H9 (cell line): Measurements from ENCODE around the gene ALG11. TPM values are rescaled to one million over a fixed set of nuclear protein-coding genes. Genes with fewer than 3 reads are reported as not detected.

ENCODE experiments used
- DNase-seq: peaks from one replicate; pipeline ENCODE4 v3.0.0-alpha.2; 2017
- H2AFZ ChIP-seq: one replicate; pipeline ENCODE4 v1.6.1; 2013; ENCODE audit warnings: mild to moderate bottlenecking, low read length, control low read depth, moderate library complexity
- H2AK5ac ChIP-seq: 2 replicates; pipeline ENCODE4 v1.6.1; 2013; ENCODE audit warnings: low read length, control low read depth, mixed read lengths; ENCODE audit not compliant: insufficient read length
- H2BK120ac ChIP-seq: one replicate; pipeline ENCODE4 v1.6.1; 2013; ENCODE audit warnings: low read depth, mild to moderate bottlenecking, low read length, control low read depth, inconsistent platforms; ENCODE audit not compliant: poor library complexity, severe bottlenecking
- H2BK12ac ChIP-seq: 2 replicates; pipeline ENCODE4 v1.6.1; 2013; ENCODE audit warnings: low read length, control low read depth, mixed read lengths, low read depth; ENCODE audit not compliant: insufficient read length
- H2BK15ac ChIP-seq: 2 replicates; pipeline ENCODE4 v1.6.1; 2013; ENCODE audit warnings: low read depth, low read length, control low read depth
- H2BK20ac ChIP-seq: one replicate; pipeline ENCODE4 v1.6.1; 2013; ENCODE audit warnings: low read depth, mild to moderate bottlenecking, low read length, control low read depth, inconsistent platforms; ENCODE audit not compliant: poor library complexity, severe bottlenecking
- H2BK5ac ChIP-seq: 2 replicates; pipeline ENCODE4 v1.6.1; 2013; ENCODE audit warnings: low read length, control low read depth, mixed read lengths; ENCODE audit not compliant: insufficient read length
- H3K14ac ChIP-seq: 2 replicates; pipeline ENCODE4 v1.6.1; 2013; ENCODE audit warnings: low read length, control low read depth; ENCODE audit not compliant: insufficient read depth
- H3K18ac ChIP-seq: 2 replicates; pipeline ENCODE4 v1.6.1; 2013; ENCODE audit warnings: low read depth, mild to moderate bottlenecking, mixed read lengths, low read length, control low read depth; ENCODE audit not compliant: insufficient read length
- H3K23ac ChIP-seq: 2 replicates; pipeline ENCODE4 v1.6.1; 2013; ENCODE audit warnings: low read length, control low read depth, mixed read lengths, low read depth; ENCODE audit not compliant: insufficient read length
- H3K23me2 ChIP-seq: 2 replicates; pipeline ENCODE4 v1.6.1; 2013; ENCODE audit warnings: low read depth, mild to moderate bottlenecking, mixed read lengths, low read length, control low read depth; ENCODE audit not compliant: insufficient read length, poor library complexity, severe bottlenecking
- H3K27ac ChIP-seq: 2 replicates; pipeline ENCODE4 v1.5.1; 2013; ENCODE audit warnings: low read length, control low read depth, mixed read lengths, low read depth; ENCODE audit not compliant: insufficient read length
- H3K27me3 ChIP-seq: 2 replicates; pipeline ENCODE4 v1.6.1; 2013; ENCODE audit warnings: low read length, control low read depth, inconsistent platforms; ENCODE audit not compliant: insufficient read depth
- H3K4ac ChIP-seq: 2 replicates; pipeline ENCODE4 v1.6.1; 2013; ENCODE audit warnings: low read depth, mild to moderate bottlenecking, control low read depth, inconsistent platforms, low read length, moderate library complexity
- H3K4me1 ChIP-seq: 2 replicates; pipeline ENCODE4 v1.6.1; 2013; ENCODE audit warnings: low read length, control low read depth, inconsistent platforms; ENCODE audit not compliant: insufficient read depth
- H3K4me2 ChIP-seq: 2 replicates; pipeline ENCODE4 v1.6.1; 2013; ENCODE audit warnings: low read length, control low read depth, mixed read lengths; ENCODE audit not compliant: insufficient read length, insufficient read depth
- H3K56ac ChIP-seq: 2 replicates; pipeline ENCODE4 v1.6.1; 2013; ENCODE audit warnings: low read depth, mild to moderate bottlenecking, mixed read lengths, low read length, control low read depth; ENCODE audit not compliant: insufficient read length
- H3K79me1 ChIP-seq: 2 replicates; pipeline ENCODE4 v1.6.1; 2013; ENCODE audit warnings: low read depth, mild to moderate bottlenecking, moderate library complexity, low read length, control low read depth, inconsistent platforms; ENCODE audit not compliant: insufficient read depth, poor library complexity, severe bottlenecking
- H3K79me2 ChIP-seq: 2 replicates; pipeline ENCODE4 v1.6.1; 2013; ENCODE audit warnings: low read length, control low read depth, inconsistent platforms; ENCODE audit not compliant: insufficient read depth
- H3K9ac ChIP-seq: 2 replicates; pipeline ENCODE4 v1.6.1; 2013; ENCODE audit warnings: low read length, control low read depth, mixed read lengths; ENCODE audit not compliant: insufficient read length; ENCODE audit errors: extremely low read depth
- H3K9me3 ChIP-seq: one replicate; pipeline ENCODE4 v1.6.1; 2013; ENCODE audit warnings: low read depth, low read length, inconsistent platforms; ENCODE audit not compliant: control insufficient read depth
- H3T11ph ChIP-seq: one replicate; pipeline ENCODE4 v1.6.1; 2013; ENCODE audit warnings: mild to moderate bottlenecking, low read length, control low read depth, inconsistent platforms
- H4K20me1 ChIP-seq: one replicate; pipeline ENCODE4 v1.6.1; 2013; ENCODE audit not compliant: control insufficient read depth, insufficient read length, insufficient read depth
- H4K5ac ChIP-seq: 2 replicates; pipeline ENCODE4 v1.6.1; 2013; ENCODE audit warnings: low read depth, mild to moderate bottlenecking, mixed read lengths, low read length, control low read depth; ENCODE audit not compliant: insufficient read length
- H4K8ac ChIP-seq: replicated peaks from 2 replicates; pipeline ENCODE4 v1.6.1; 2013; ENCODE audit warnings: low read length, control low read depth, mixed read lengths, low read depth; ENCODE audit not compliant: insufficient read length
- H4K91ac ChIP-seq: 2 replicates; pipeline ENCODE4 v1.6.1; 2013; ENCODE audit warnings: low read depth, mild to moderate bottlenecking, moderate library complexity, mixed read lengths, low read length, control low read depth; ENCODE audit not compliant: insufficient read length
- H3K27ac Mint-ChIP-seq, 3 experiments: 2 replicates in 2 of 3; 3 replicates in 1 of 3; pipeline ENCODE4 v1.8.0; 2020 to 2021; ENCODE audit warnings: mixed read lengths in 3 of 3, mild to moderate bottlenecking in 1 of 3, moderate library complexity in 1 of 3
- H3K27me3 Mint-ChIP-seq: 2 replicates; pipeline ENCODE4 v1.8.0; 2021; ENCODE audit warnings: low read depth, mild to moderate bottlenecking, moderate library complexity, mixed read lengths
- H3K36me3 Mint-ChIP-seq, 3 experiments: 2 replicates in 2 of 3; 3 replicates in 1 of 3; pipeline ENCODE4 v1.8.0; 2020 to 2021; ENCODE audit warnings: low read depth in 3 of 3, mixed read lengths in 3 of 3; ENCODE audit not compliant: insufficient read depth in 1 of 3
- H3K4me1 Mint-ChIP-seq, 2 experiments: 2 replicates each; pipeline ENCODE4 v1.8.0; 2020; ENCODE audit warnings: mixed read lengths in 2 of 2
- H3K4me3 Mint-ChIP-seq, 2 experiments: 2 replicates in 1 of 2; 3 replicates in 1 of 2; pipeline ENCODE4 v1.8.0; 2020 to 2021; ENCODE audit warnings: mild to moderate bottlenecking in 2 of 2, mixed read lengths in 2 of 2, moderate library complexity in 1 of 2
- H3K9me3 Mint-ChIP-seq, 2 experiments: 2 replicates in 1 of 2; 3 replicates in 1 of 2; pipeline ENCODE4 v1.8.0; 2020; ENCODE audit warnings: mild to moderate bottlenecking in 2 of 2, mixed read lengths in 2 of 2, moderate library complexity in 1 of 2
- WGBS: extraction: QIAGEN DNeasy Blood & Tissue Kit; methylation state at CpG from one replicate; pipeline ENCODE4 v1.1.7; 2013; ENCODE audit warnings: missing lambda C conversion rate, low lambda C conversion rate, mixed read lengths; ENCODE audit not compliant: insufficient read length; ENCODE audit errors: extremely low coverage; 5-methylcytosine and 5-hydroxymethylcytosine counted together
- total RNA-seq: library from RNA; stranded (reverse); gene quantifications from 2 replicates; pipeline ENCODE4 v1.2.1, GENCODE V29; 2021
- TF ChIP-seq, protein P1 (sequence below): fragments of 200-600 bp; sonication (generic); conservative IDR thresholded peaks from 3 replicates; pipeline ENCODE4 v1.8.0; 2021; ENCODE audit warnings: antibody characterized with exemption, mild to moderate bottlenecking

ALG11 gene
- total RNA-seq, 1 experiment from 2014 or later: 46.6 TPM

DNA sequence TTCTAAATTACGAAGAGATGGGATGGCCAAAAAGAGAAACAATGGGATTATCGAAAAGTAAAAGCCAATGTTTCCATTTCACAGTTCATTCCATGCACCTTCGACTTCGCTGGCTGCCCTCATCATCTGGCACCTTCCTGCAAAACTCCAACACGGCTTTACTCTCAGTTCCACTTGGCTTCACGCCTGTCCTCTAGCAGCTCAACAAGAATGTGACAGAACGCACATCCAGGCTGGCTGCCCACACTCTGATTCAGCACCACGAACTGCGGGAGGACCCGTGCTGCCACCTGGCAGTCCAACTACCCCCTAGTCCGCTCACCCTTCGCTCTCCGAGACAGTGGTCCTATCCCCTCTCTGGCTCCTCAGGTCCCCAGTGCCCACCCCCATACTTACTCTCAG, 12.7 kb upstream of the ALG11 start:
- no peaks in the 10 kb centered on the region for H3K27me3 ChIP-seq
- H3K56ac ChIP-seq: no peak overlapping the region
- no peak overlapping the region for H3K23ac ChIP-seq
- no peak overlapping the region for H4K91ac ChIP-seq
- H3K4me1 ChIP-seq: peaks cover 8% of the 10 kb centered on the region; the same call in 1 of the 2 replicates
- H3K4ac ChIP-seq: no peak overlapping the region
- Mint-ChIP-seq H3K36me3 (no peaks in the 10 kb centered on the region; a peak in 1 of 7 replicates), H3K27me3 (peaks cover 1% of the 10 kb centered on the region; the same call in 1 of the 2 replicates), H3K4me1 (peaks cover 54 to 66% of the 10 kb centered on the region in 2 experiments), H3K27ac (peak overlapping the region in 2 of 3 experiments; percentile 24 to 76; a peak in 4 of 7 replicates), H3K4me3 (no peak overlapping the region), H3K9me3 (no peaks in the 10 kb centered on the region)
- no peak overlapping the region for H4K5ac ChIP-seq
- H2AK5ac ChIP-seq: no peak overlapping the region
- no peaks in the 10 kb centered on the region for H3K9me3 ChIP-seq
- no peak overlapping the region for H4K8ac ChIP-seq
- no peaks in the 10 kb centered on the region for H3K79me2 ChIP-seq
- no peak overlapping the region for H3K4me2 ChIP-seq
- no peak overlapping the region for H2BK5ac ChIP-seq
- H3K14ac ChIP-seq: no peak overlapping the region
- no peaks in the 10 kb centered on the region for H3K23me2 ChIP-seq
- TF ChIP-seq, protein P1, sequence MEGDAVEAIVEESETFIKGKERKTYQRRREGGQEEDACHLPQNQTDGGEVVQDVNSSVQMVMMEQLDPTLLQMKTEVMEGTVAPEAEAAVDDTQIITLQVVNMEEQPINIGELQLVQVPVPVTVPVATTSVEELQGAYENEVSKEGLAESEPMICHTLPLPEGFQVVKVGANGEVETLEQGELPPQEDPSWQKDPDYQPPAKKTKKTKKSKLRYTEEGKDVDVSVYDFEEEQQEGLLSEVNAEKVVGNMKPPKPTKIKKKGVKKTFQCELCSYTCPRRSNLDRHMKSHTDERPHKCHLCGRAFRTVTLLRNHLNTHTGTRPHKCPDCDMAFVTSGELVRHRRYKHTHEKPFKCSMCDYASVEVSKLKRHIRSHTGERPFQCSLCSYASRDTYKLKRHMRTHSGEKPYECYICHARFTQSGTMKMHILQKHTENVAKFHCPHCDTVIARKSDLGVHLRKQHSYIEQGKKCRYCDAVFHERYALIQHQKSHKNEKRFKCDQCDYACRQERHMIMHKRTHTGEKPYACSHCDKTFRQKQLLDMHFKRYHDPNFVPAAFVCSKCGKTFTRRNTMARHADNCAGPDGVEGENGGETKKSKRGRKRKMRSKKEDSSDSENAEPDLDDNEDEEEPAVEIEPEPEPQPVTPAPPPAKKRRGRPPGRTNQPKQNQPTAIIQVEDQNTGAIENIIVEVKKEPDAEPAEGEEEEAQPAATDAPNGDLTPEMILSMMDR: no peak
- no peak overlapping the region for H2BK15ac ChIP-seq
- no peaks in the 10 kb centered on the region for H3K79me1 ChIP-seq
- WGBS: no CpG with 5 or more reads among the region's 13 CpGs
- no peak overlapping the region for H3K18ac ChIP-seq
- no peaks in the 10 kb centered on the region for H4K20me1 ChIP-seq
- H2BK12ac ChIP-seq: no peak overlapping the region
- no peak overlapping the region for H2BK120ac ChIP-seq
- no peak overlapping the region for H3T11ph ChIP-seq
- H2AFZ ChIP-seq: no peak overlapping the region
- H3K9ac ChIP-seq: no peak overlapping the region
- no peak overlapping the region for H3K27ac ChIP-seq
- DNase-seq: no peak
- H2BK20ac ChIP-seq: no peak overlapping the region
